GM23248 (cell line): ENCODE results near the gene KCNMA1.

Experiments
- EZH2 ChIP-seq: fragments of 200-600 bp; sonication (generic); IDR thresholded peaks from 2 replicates; pipeline ENCODE4 v1.6.1; 2018; ENCODE audit warnings: antibody characterized with exemption, mild to moderate bottlenecking; ENCODE audit not compliant: insufficient read depth, poor library complexity, severe bottlenecking
- EZH2phosphoT487 ChIP-seq: fragments of 200-600 bp; sonication (generic); IDR thresholded peaks from 2 replicates; pipeline ENCODE4 v1.6.1; 2018; ENCODE audit warnings: antibody characterized with exemption, moderate library complexity, mild to moderate bottlenecking, low read depth; ENCODE audit not compliant: insufficient read depth

- TF ChIP-seq EZH2phosphoT487 (no peak), EZH2 (no peak)
Observed at GRCh38 chr10:76905251-76905650, 732.4 kb downstream of the KCNMA1 start.
